ENCODE data around the gene RPS5.
"Not testable (repeated sequence)": the region's sequence is repeated elsewhere in the genome, so short reads cannot be mapped to it uniquely, and the experiment has no call there.

Gene RPS5

GRCh38 chr19:58429745-58430144 is 42.7 kb downstream of the RPS5 start:
- DNase-seq (ENCODE audit: extremely low spot score): no peak
- TF ChIP-seq PKNOX1 (IDR thresholded peaks at IDR 0.05) (peak; percentile 19; the same call in 1 of the 2 replicates), TARDBP (IDR thresholded peaks at IDR 0.05) (no peak)
- CTCF ChIA-PET: no interaction called here
- POLR2A ChIA-PET: interaction anchor here (0.6 kb wide), 1 partner anchor 13 kb away, joined by 3 read pairs; no protein-coding TSS in a partner anchor

- CTCF ChIA-PET: no interaction called here
- POLR2A ChIA-PET: interaction anchor here (1.5 kb wide), 1 partner anchor 26 kb away, joined by 4 read pairs; the partner anchor contains the start of gene ZNF584
Measured at GRCh38 chr19:58434217-58434616, 47.1 kb downstream of the RPS5 start.

GRCh38 chr19:58439576-58440554 is 52.8 kb downstream of the RPS5 start, which contains the start of gene ZNF132:
Gene ZNF132, minus strand, starts transcription at chr19:58440153. Its CDS starts 332 bp downstream, at chr19:58439821.
- TF ChIP-seq HDGF (IDR thresholded peaks at IDR 0.05; ENCODE audit: borderline replicate concordance): no peak
- TF ChIP-seq SP1 (IDR thresholded peaks at IDR 0.05): no peak
- no peak for TF ChIP-seq ZNF384 (IDR thresholded peaks at IDR 0.05)
- TF ChIP-seq FOXK2 (IDR thresholded peaks at IDR 0.05): no peak
- TF ChIP-seq L3MBTL2 (conservative IDR thresholded peaks at IDR 0.05): no peak
- TF ChIP-seq TARDBP (IDR thresholded peaks at IDR 0.05): no peak
- TF ChIP-seq PKNOX1 (IDR thresholded peaks at IDR 0.05): no peak
- no peak for TF ChIP-seq SUZ12 (IDR thresholded peaks at IDR 0.05)
- no peak for TF ChIP-seq ELF4 (IDR thresholded peaks at IDR 0.05)
- no peak for DNase-seq (ENCODE audit: extremely low spot score)
- CTCF ChIA-PET: no interaction called here
- POLR2A ChIA-PET: no interaction called here

More at GRCh38 chr19:58434217-58434616, 47.1 kb downstream of the RPS5 start:
- TF ChIP-seq NFRKB (IDR thresholded peaks at IDR 0.05): no peak
- no peak for TF ChIP-seq ELF4 (IDR thresholded peaks at IDR 0.05)
- TF ChIP-seq CTBP1 (IDR thresholded peaks at IDR 0.05; ENCODE audit: borderline replicate concordance): no peak
- TF ChIP-seq BHLHE40 (IDR thresholded peaks at IDR 0.05; ENCODE audit: borderline replicate concordance): no peak
- no peak for TF ChIP-seq ZNF384 (IDR thresholded peaks at IDR 0.05)
- TF ChIP-seq SUZ12 (IDR thresholded peaks at IDR 0.05): no peak
- TF ChIP-seq FOXA1 (IDR thresholded peaks at IDR 0.05): no peak
- no peak for TF ChIP-seq LEF1 (IDR thresholded peaks at IDR 0.05; ENCODE audit: borderline replicate concordance)
- TF ChIP-seq PKNOX1 (IDR thresholded peaks at IDR 0.05): no peak
- no peak for TF ChIP-seq SP1 (IDR thresholded peaks at IDR 0.05)
- TF ChIP-seq L3MBTL2 (conservative IDR thresholded peaks at IDR 0.05): no peak
- TF ChIP-seq ARNT (IDR thresholded peaks at IDR 0.05): no peak
- TF ChIP-seq HDGF (IDR thresholded peaks at IDR 0.05; ENCODE audit: borderline replicate concordance): no peak
- no peak for TF ChIP-seq FOXK2 (IDR thresholded peaks at IDR 0.05)
- no peak for TF ChIP-seq FOXM1 (IDR thresholded peaks at IDR 0.05; ENCODE audit: borderline replicate concordance)
- TF ChIP-seq TARDBP (IDR thresholded peaks at IDR 0.05): no peak
- DNase-seq (ENCODE audit: extremely low spot score): no peak

- CTCF ChIA-PET: no interaction called here
- DNase-seq (ENCODE audit: extremely low spot score): no peak
- TF ChIP-seq CTBP1 (IDR thresholded peaks at IDR 0.05; ENCODE audit: borderline replicate concordance) (no peak), PKNOX1 (IDR thresholded peaks at IDR 0.05) (no peak), L3MBTL2 (conservative IDR thresholded peaks at IDR 0.05) (no peak), ELF4 (IDR thresholded peaks at IDR 0.05) (no peak), ARNT (IDR thresholded peaks at IDR 0.05) (no peak), HDGF (IDR thresholded peaks at IDR 0.05; ENCODE audit: borderline replicate concordance) (no peak), LEF1 (IDR thresholded peaks at IDR 0.05; ENCODE audit: borderline replicate concordance) (no peak), SP1 (IDR thresholded peaks at IDR 0.05) (no peak), BHLHE40 (IDR thresholded peaks at IDR 0.05; ENCODE audit: borderline replicate concordance) (no peak), TARDBP (IDR thresholded peaks at IDR 0.05) (no peak), SUZ12 (IDR thresholded peaks at IDR 0.05) (no peak), FOXM1 (IDR thresholded peaks at IDR 0.05; ENCODE audit: borderline replicate concordance) (no peak)
- POLR2A ChIA-PET: no interaction called here
Measured at GRCh38 chr19:58440556-58440955, 53.5 kb downstream of the RPS5 start.

GRCh38 chr19:58442986-58443385 is 55.9 kb downstream of the RPS5 start:
- CTCF ChIA-PET; DNase-seq (ENCODE audit: extremely low spot score): not testable (repeated sequence)
- POLR2A ChIA-PET: interaction anchor here (0.8 to 1.1 kb wide), 2 partner anchors 13 to 35 kb away, joined by 3 read pairs; partner anchors contain the start of gene ZNF584

Measured in HEK293T (cell line).